WTC11 (cell line): ENCODE data around the gene ZGLP1. TPM values are rescaled to one million over a fixed set of nuclear protein-coding genes. Genes with fewer than 3 reads are reported as not detected.

Source experiments
- CREM ChIP-seq: sonication (generic); formaldehyde crosslinking; IDR thresholded peaks from 2 replicates; pipeline ENCODE4 v1.8.1; 2022; ENCODE audit warnings: mild to moderate bottlenecking, missing genetic modification reagents, moderate library complexity
- GABPB1 ChIP-seq: sonication (generic); formaldehyde crosslinking; IDR thresholded peaks from 2 replicates; pipeline ENCODE4 v1.8.1; 2023; ENCODE audit warnings: mild to moderate bottlenecking, missing genetic modification reagents
- NFYB ChIP-seq: sonication (generic); formaldehyde crosslinking; conservative IDR thresholded peaks from 2 replicates; pipeline ENCODE4 v1.8.0; 2022; ENCODE audit warnings: low read depth, missing genetic modification reagents
- NR3C1 ChIP-seq: sonication (generic); formaldehyde crosslinking; conservative IDR thresholded peaks from 2 replicates; pipeline ENCODE4 v1.8.1; 2023; ENCODE audit warnings: low read depth, mild to moderate bottlenecking, missing genetic modification reagents
- OVOL2 ChIP-seq: fragments of 250-450 bp; sonication (Bioruptor Pico); IDR thresholded peaks from 2 replicates; pipeline ENCODE4 v1.9.0; 2021; ENCODE audit warnings: mild to moderate bottlenecking, borderline replicate concordance
- RELA ChIP-seq: sonication (generic); formaldehyde crosslinking; IDR thresholded peaks from 2 replicates; pipeline ENCODE4 v1.8.1; 2022; ENCODE audit warnings: missing genetic modification reagents, mild to moderate bottlenecking, borderline replicate concordance
- SMAD4 ChIP-seq: sonication (generic); formaldehyde crosslinking; IDR thresholded peaks from 2 replicates; pipeline ENCODE4 v1.8.0; 2022; ENCODE audit warnings: mild to moderate bottlenecking, missing genetic modification reagents
- SP1 ChIP-seq: sonication (generic); formaldehyde crosslinking; conservative IDR thresholded peaks from 2 replicates; pipeline ENCODE4 v1.8.1; 2022; ENCODE audit warnings: missing genetic modification reagents
- TEAD1 ChIP-seq: sonication (generic); formaldehyde crosslinking; IDR thresholded peaks from 2 replicates; pipeline ENCODE4 v1.8.0; 2022; ENCODE audit warnings: mild to moderate bottlenecking, missing genetic modification reagents
- TEAD4 ChIP-seq: sonication (generic); formaldehyde crosslinking; IDR thresholded peaks from 2 replicates; pipeline ENCODE4 v1.8.0; 2022; ENCODE audit warnings: mild to moderate bottlenecking, missing genetic modification reagents
- ZNF219 ChIP-seq: sonication (generic); formaldehyde crosslinking; IDR thresholded peaks from 2 replicates; pipeline ENCODE4 v1.8.0; 2023; ENCODE audit warnings: missing genetic modification reagents, mild to moderate bottlenecking, borderline replicate concordance
- ZNF416 ChIP-seq: fragments of 250-450 bp; sonication (Bioruptor Pico); IDR thresholded peaks from 2 replicates; pipeline ENCODE4 v1.9.0; 2021; ENCODE audit warnings: mild to moderate bottlenecking, inconsistent platforms
- ZNF423 ChIP-seq: fragments of 250-450 bp; sonication (Bioruptor Pico); IDR thresholded peaks from 2 replicates; pipeline ENCODE4 v2.1.2; 2022; ENCODE audit warnings: mild to moderate bottlenecking, moderate library complexity
- total RNA-seq: library from RNA; stranded (reverse); gene quantifications from 3 replicates; pipeline ENCODE4 v1.2.3, GENCODE V29; 2021
- TF ChIP-seq, protein P1 (sequence below): sonication (generic); formaldehyde crosslinking; IDR thresholded peaks from 2 replicates; pipeline ENCODE4 v1.8.1; 2022; ENCODE audit warnings: low read depth, missing genetic modification reagents, borderline replicate concordance
- TF ChIP-seq, protein P2 (sequence below): sonication (generic); formaldehyde crosslinking; IDR thresholded peaks from 2 replicates; pipeline ENCODE4 v1.8.0; 2023; ENCODE audit warnings: missing genetic modification reagents, mild to moderate bottlenecking, borderline replicate concordance
- TF ChIP-seq, protein P3 (sequence below): fragments of 250-450 bp; sonication (Bioruptor Pico); IDR thresholded peaks from 2 replicates; pipeline ENCODE4 v1.9.0; 2021; ENCODE audit warnings: mild to moderate bottlenecking
- TF ChIP-seq, protein P4 (sequence below): fragments of 250-450 bp; sonication (Bioruptor Pico); IDR thresholded peaks from 2 replicates; pipeline ENCODE4 v2.1.2; 2022; ENCODE audit warnings: mild to moderate bottlenecking, moderate library complexity
- TF ChIP-seq, protein P5 (sequence below): sonication (generic); formaldehyde crosslinking; IDR thresholded peaks from 2 replicates; pipeline ENCODE4 v1.8.0; 2023; ENCODE audit warnings: mild to moderate bottlenecking, missing genetic modification reagents
- TF ChIP-seq, protein P6 (sequence below): sonication (generic); formaldehyde crosslinking; IDR thresholded peaks from 2 replicates; pipeline ENCODE4 v1.8.1; 2022; ENCODE audit warnings: mild to moderate bottlenecking, moderate library complexity, missing genetic modification reagents
- TF ChIP-seq, protein P7 (sequence below): sonication (generic); formaldehyde crosslinking; IDR thresholded peaks from 2 replicates; pipeline ENCODE4 v1.8.1; 2023; ENCODE audit warnings: mild to moderate bottlenecking, missing genetic modification reagents, borderline replicate concordance
- TF ChIP-seq, protein P8 (sequence below): sonication (generic); formaldehyde crosslinking; IDR thresholded peaks from 2 replicates; pipeline ENCODE4 v1.8.1; 2023; ENCODE audit warnings: mild to moderate bottlenecking, moderate library complexity, missing genetic modification reagents

Gene ZGLP1
- total RNA-seq, 1 experiment from 2014 or later: 5.9 TPM

DNA sequence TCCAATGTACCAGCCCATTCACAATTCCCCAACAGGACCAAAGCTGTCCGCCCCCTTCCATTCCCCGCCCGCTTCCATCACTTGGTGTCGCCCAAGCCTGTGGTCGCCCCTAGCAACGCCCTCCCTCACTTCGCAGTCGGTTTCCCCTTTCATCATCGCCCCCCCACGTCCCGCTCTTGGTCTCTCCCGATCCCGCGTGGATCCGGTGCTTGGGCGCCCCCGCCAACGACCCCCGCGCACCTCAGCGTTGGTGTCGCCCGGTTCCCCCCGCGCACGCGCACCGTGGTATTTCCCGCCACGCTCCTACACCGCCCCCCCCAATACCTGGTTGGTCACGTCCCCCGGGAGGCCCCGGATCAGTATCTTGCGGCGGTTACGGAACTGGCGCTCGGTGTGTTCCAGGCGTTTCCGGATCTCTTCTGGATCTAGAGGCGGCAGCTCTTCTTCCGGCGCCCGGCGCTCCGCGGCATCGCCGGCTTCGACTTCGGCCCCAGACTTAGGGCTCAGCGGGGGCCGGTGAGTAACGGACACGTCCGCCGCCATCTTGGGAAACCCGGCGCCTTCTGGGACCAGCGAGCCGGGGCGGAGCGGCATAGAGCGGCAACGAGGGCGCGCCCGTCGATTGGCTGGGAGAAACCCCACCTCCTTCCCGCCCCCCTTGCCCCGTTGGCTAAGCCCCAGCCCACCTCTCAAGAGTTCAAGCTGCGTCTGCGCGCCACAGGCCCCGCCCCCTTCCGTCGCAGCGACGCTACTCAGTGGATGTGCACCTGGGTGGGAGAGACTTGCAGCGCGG lies 23.5 kb upstream of the ZGLP1 start, which contains the start of gene RAVER1 (continued):
- TF ChIP-seq, protein P1, sequence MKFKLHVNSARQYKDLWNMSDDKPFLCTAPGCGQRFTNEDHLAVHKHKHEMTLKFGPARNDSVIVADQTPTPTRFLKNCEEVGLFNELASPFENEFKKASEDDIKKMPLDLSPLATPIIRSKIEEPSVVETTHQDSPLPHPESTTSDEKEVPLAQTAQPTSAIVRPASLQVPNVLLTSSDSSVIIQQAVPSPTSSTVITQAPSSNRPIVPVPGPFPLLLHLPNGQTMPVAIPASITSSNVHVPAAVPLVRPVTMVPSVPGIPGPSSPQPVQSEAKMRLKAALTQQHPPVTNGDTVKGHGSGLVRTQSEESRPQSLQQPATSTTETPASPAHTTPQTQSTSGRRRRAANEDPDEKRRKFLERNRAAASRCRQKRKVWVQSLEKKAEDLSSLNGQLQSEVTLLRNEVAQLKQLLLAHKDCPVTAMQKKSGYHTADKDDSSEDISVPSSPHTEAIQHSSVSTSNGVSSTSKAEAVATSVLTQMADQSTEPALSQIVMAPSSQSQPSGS (CRISPR knock-in tag): no peak
- TF ChIP-seq, protein P2, sequence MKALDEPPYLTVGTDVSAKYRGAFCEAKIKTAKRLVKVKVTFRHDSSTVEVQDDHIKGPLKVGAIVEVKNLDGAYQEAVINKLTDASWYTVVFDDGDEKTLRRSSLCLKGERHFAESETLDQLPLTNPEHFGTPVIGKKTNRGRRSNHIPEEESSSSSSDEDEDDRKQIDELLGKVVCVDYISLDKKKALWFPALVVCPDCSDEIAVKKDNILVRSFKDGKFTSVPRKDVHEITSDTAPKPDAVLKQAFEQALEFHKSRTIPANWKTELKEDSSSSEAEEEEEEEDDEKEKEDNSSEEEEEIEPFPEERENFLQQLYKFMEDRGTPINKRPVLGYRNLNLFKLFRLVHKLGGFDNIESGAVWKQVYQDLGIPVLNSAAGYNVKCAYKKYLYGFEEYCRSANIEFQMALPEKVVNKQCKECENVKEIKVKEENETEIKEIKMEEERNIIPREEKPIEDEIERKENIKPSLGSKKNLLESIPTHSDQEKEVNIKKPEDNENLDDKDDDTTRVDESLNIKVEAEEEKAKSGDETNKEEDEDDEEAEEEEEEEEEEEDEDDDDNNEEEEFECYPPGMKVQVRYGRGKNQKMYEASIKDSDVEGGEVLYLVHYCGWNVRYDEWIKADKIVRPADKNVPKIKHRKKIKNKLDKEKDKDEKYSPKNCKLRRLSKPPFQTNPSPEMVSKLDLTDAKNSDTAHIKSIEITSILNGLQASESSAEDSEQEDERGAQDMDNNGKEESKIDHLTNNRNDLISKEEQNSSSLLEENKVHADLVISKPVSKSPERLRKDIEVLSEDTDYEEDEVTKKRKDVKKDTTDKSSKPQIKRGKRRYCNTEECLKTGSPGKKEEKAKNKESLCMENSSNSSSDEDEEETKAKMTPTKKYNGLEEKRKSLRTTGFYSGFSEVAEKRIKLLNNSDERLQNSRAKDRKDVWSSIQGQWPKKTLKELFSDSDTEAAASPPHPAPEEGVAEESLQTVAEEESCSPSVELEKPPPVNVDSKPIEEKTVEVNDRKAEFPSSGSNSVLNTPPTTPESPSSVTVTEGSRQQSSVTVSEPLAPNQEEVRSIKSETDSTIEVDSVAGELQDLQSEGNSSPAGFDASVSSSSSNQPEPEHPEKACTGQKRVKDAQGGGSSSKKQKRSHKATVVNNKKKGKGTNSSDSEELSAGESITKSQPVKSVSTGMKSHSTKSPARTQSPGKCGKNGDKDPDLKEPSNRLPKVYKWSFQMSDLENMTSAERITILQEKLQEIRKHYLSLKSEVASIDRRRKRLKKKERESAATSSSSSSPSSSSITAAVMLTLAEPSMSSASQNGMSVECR (CRISPR knock-in tag): peak; percentile 70
- TF ChIP-seq SMAD4: no peak
- TF ChIP-seq, protein P3, sequence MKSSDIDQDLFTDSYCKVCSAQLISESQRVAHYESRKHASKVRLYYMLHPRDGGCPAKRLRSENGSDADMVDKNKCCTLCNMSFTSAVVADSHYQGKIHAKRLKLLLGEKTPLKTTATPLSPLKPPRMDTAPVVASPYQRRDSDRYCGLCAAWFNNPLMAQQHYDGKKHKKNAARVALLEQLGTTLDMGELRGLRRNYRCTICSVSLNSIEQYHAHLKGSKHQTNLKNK: no peak
- no peak for TF ChIP-seq ZNF416 (CRISPR knock-in tag)
- TF ChIP-seq NFYB (CRISPR knock-in tag): peak; percentile 60
- TF ChIP-seq, protein P4, sequence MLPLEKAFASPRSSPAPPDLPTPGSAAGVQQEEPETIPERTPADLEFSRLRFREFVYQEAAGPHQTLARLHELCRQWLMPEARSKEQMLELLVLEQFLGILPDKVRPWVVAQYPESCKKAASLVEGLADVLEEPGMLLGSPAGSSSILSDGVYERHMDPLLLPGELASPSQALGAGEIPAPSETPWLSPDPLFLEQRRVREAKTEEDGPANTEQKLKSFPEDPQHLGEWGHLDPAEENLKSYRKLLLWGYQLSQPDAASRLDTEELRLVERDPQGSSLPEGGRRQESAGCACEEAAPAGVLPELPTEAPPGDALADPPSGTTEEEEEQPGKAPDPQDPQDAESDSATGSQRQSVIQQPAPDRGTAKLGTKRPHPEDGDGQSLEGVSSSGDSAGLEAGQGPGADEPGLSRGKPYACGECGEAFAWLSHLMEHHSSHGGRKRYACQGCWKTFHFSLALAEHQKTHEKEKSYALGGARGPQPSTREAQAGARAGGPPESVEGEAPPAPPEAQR: no peak
- TF ChIP-seq ZNF219 (CRISPR knock-in tag): peak; percentile 84
- TF ChIP-seq GABPB1 (CRISPR knock-in tag): peak; percentile 36; the same call in 1 of the 2 replicates
- no peak for TF ChIP-seq NR3C1 (CRISPR knock-in tag)
- TF ChIP-seq, protein P5, sequence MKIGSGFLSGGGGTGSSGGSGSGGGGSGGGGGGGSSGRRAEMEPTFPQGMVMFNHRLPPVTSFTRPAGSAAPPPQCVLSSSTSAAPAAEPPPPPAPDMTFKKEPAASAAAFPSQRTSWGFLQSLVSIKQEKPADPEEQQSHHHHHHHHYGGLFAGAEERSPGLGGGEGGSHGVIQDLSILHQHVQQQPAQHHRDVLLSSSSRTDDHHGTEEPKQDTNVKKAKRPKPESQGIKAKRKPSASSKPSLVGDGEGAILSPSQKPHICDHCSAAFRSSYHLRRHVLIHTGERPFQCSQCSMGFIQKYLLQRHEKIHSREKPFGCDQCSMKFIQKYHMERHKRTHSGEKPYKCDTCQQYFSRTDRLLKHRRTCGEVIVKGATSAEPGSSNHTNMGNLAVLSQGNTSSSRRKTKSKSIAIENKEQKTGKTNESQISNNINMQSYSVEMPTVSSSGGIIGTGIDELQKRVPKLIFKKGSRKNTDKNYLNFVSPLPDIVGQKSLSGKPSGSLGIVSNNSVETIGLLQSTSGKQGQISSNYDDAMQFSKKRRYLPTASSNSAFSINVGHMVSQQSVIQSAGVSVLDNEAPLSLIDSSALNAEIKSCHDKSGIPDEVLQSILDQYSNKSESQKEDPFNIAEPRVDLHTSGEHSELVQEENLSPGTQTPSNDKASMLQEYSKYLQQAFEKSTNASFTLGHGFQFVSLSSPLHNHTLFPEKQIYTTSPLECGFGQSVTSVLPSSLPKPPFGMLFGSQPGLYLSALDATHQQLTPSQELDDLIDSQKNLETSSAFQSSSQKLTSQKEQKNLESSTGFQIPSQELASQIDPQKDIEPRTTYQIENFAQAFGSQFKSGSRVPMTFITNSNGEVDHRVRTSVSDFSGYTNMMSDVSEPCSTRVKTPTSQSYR (CRISPR knock-in tag): peak; percentile 58; the same call in 1 of the 2 replicates
- peak; percentile 37; the same call in 1 of the 2 replicates for TF ChIP-seq TEAD4 (CRISPR knock-in tag)
- TF ChIP-seq, protein P6, sequence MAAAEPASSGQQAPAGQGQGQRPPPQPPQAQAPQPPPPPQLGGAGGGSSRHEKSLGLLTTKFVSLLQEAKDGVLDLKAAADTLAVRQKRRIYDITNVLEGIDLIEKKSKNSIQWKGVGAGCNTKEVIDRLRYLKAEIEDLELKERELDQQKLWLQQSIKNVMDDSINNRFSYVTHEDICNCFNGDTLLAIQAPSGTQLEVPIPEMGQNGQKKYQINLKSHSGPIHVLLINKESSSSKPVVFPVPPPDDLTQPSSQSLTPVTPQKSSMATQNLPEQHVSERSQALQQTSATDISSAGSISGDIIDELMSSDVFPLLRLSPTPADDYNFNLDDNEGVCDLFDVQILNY (CRISPR knock-in tag): no peak; the same call in none of the 2 replicates
- no peak for TF ChIP-seq CREM (CRISPR knock-in tag)
- TF ChIP-seq, protein P7, sequence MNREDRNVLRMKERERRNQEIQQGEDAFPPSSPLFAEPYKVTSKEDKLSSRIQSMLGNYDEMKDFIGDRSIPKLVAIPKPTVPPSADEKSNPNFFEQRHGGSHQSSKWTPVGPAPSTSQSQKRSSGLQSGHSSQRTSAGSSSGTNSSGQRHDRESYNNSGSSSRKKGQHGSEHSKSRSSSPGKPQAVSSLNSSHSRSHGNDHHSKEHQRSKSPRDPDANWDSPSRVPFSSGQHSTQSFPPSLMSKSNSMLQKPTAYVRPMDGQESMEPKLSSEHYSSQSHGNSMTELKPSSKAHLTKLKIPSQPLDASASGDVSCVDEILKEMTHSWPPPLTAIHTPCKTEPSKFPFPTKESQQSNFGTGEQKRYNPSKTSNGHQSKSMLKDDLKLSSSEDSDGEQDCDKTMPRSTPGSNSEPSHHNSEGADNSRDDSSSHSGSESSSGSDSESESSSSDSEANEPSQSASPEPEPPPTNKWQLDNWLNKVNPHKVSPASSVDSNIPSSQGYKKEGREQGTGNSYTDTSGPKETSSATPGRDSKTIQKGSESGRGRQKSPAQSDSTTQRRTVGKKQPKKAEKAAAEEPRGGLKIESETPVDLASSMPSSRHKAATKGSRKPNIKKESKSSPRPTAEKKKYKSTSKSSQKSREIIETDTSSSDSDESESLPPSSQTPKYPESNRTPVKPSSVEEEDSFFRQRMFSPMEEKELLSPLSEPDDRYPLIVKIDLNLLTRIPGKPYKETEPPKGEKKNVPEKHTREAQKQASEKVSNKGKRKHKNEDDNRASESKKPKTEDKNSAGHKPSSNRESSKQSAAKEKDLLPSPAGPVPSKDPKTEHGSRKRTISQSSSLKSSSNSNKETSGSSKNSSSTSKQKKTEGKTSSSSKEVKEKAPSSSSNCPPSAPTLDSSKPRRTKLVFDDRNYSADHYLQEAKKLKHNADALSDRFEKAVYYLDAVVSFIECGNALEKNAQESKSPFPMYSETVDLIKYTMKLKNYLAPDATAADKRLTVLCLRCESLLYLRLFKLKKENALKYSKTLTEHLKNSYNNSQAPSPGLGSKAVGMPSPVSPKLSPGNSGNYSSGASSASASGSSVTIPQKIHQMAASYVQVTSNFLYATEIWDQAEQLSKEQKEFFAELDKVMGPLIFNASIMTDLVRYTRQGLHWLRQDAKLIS: no peak
- TF ChIP-seq OVOL2 (CRISPR knock-in tag): no peak
- TF ChIP-seq, protein P8, sequence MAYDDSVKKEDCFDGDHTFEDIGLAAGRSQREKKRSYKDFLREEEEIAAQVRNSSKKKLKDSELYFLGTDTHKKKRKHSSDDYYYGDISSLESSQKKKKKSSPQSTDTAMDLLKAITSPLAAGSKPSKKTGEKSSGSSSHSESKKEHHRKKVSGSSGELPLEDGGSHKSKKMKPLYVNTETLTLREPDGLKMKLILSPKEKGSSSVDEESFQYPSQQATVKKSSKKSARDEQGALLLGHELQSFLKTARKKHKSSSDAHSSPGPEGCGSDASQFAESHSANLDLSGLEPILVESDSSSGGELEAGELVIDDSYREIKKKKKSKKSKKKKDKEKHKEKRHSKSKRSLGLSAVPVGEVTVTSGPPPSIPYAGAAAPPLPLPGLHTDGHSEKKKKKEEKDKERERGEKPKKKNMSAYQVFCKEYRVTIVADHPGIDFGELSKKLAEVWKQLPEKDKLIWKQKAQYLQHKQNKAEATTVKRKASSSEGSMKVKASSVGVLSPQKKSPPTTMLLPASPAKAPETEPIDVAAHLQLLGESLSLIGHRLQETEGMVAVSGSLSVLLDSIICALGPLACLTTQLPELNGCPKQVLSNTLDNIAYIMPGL (CRISPR knock-in tag): no peak
- TF ChIP-seq RELA (CRISPR knock-in tag): no peak
- peak; percentile 91 for TF ChIP-seq SP1
- peak; percentile 54; the same call in 1 of the 2 replicates for TF ChIP-seq TEAD1 (CRISPR knock-in tag)
- no peak for TF ChIP-seq ZNF423 (CRISPR knock-in tag)
